ENCODE measurements around the gene SLC39A11.

The SLC39A11 gene

DNA sequence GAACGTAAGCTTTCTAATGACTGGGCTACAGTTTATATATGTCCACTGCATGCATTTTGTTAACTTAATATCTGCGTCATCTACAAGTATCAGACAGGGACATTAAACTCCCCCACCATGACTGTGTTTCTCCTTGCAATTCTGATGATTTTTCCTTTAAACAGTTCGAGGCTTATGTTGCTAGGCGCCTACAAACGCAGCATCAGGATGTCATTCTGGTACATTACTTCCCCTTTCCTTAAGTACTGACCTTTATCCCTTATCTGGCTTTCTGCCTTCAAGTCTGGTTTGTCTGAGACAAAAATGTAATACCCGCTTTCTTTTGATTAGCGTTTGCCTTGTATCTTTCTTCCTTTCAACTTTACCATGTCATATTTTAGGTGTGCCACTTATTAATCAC, 362.4 kb downstream of the SLC39A11 start (continued):
- TF ChIP-seq, protein P1, sequence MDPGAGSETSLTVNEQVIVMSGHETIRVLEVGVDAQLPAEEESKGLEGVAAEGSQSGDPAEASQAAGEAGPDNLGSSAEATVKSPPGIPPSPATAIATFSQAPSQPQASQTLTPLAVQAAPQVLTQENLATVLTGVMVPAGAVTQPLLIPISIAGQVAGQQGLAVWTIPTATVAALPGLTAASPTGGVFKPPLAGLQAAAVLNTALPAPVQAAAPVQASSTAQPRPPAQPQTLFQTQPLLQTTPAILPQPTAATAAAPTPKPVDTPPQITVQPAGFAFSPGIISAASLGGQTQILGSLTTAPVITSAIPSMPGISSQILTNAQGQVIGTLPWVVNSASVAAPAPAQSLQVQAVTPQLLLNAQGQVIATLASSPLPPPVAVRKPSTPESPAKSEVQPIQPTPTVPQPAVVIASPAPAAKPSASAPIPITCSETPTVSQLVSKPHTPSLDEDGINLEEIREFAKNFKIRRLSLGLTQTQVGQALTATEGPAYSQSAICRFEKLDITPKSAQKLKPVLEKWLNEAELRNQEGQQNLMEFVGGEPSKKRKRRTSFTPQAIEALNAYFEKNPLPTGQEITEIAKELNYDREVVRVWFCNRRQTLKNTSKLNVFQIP (CRISPR knock-in tag; IDR thresholded peaks at IDR 0.05; ENCODE audit: borderline replicate concordance, low read depth), result no peak
- TF ChIP-seq ZC3H10 (CRISPR knock-in tag; IDR thresholded peaks at IDR 0.05) (no peak), ZFP3 (CRISPR knock-in tag; IDR thresholded peaks at IDR 0.05) (no peak), ESRRG (CRISPR knock-in tag; IDR thresholded peaks at IDR 0.05) (no peak)

DNA sequence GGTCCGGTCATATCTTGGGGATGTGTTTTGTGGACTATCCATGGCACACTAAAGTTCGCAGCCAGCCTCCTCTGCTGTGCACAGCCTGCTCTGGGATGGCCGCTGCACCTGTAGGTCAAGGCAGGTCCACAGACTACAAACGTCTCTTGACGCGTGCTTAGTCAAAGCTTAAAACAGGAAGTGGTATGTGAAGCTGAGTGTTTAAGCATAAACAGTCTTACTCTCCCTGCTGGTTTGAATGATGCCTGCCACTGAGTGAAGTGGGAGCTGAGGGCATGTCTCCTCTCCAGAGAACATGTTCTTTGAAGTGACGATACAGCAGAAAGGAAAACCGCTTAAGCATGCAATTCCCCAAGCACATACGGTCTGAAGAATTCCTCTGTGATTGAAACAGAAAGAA, 365.6 kb downstream of the SLC39A11 start:
- TF ChIP-seq TCF4 (CRISPR knock-in tag; IDR thresholded peaks at IDR 0.05; ENCODE audit: borderline replicate concordance) (no peak), TOX (CRISPR knock-in tag; IDR thresholded peaks at IDR 0.05; ENCODE audit: borderline replicate concordance) (no peak), OSR1 (CRISPR knock-in tag; IDR thresholded peaks at IDR 0.05) (no peak), ZFP3 (CRISPR knock-in tag; IDR thresholded peaks at IDR 0.05) (no peak), SNAI2 (CRISPR knock-in tag; IDR thresholded peaks at IDR 0.05) (no peak), ZNF565 (CRISPR knock-in tag; conservative IDR thresholded peaks at IDR 0.05; ENCODE audit: low read depth) (no peak), ZNF70 (CRISPR knock-in tag; IDR thresholded peaks at IDR 0.05) (no peak), GLIS3 (CRISPR knock-in tag; IDR thresholded peaks at IDR 0.05) (no peak), ARNTL (CRISPR knock-in tag; IDR thresholded peaks at IDR 0.05; ENCODE audit: borderline replicate concordance, low read depth) (no peak), ZNF8 (CRISPR knock-in tag; IDR thresholded peaks at IDR 0.05) (no peak)
- TF ChIP-seq, protein P2, sequence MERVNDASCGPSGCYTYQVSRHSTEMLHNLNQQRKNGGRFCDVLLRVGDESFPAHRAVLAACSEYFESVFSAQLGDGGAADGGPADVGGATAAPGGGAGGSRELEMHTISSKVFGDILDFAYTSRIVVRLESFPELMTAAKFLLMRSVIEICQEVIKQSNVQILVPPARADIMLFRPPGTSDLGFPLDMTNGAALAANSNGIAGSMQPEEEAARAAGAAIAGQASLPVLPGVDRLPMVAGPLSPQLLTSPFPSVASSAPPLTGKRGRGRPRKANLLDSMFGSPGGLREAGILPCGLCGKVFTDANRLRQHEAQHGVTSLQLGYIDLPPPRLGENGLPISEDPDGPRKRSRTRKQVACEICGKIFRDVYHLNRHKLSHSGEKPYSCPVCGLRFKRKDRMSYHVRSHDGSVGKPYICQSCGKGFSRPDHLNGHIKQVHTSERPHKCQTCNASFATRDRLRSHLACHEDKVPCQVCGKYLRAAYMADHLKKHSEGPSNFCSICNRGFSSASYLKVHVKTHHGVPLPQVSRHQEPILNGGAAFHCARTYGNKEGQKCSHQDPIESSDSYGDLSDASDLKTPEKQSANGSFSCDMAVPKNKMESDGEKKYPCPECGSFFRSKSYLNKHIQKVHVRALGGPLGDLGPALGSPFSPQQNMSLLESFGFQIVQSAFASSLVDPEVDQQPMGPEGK (CRISPR knock-in tag; IDR thresholded peaks at IDR 0.05; ENCODE audit: borderline replicate concordance), result no peak
- TF ChIP-seq, protein P3, sequence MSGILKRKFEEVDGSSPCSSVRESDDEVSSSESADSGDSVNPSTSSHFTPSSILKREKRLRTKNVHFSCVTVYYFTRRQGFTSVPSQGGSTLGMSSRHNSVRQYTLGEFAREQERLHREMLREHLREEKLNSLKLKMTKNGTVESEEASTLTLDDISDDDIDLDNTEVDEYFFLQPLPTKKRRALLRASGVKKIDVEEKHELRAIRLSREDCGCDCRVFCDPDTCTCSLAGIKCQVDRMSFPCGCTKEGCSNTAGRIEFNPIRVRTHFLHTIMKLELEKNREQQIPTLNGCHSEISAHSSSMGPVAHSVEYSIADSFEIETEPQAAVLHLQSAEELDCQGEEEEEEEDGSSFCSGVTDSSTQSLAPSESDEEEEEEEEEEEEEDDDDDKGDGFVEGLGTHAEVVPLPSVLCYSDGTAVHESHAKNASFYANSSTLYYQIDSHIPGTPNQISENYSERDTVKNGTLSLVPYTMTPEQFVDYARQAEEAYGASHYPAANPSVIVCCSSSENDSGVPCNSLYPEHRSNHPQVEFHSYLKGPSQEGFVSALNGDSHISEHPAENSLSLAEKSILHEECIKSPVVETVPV (CRISPR knock-in tag; IDR thresholded peaks at IDR 0.05), result no peak

DNA sequence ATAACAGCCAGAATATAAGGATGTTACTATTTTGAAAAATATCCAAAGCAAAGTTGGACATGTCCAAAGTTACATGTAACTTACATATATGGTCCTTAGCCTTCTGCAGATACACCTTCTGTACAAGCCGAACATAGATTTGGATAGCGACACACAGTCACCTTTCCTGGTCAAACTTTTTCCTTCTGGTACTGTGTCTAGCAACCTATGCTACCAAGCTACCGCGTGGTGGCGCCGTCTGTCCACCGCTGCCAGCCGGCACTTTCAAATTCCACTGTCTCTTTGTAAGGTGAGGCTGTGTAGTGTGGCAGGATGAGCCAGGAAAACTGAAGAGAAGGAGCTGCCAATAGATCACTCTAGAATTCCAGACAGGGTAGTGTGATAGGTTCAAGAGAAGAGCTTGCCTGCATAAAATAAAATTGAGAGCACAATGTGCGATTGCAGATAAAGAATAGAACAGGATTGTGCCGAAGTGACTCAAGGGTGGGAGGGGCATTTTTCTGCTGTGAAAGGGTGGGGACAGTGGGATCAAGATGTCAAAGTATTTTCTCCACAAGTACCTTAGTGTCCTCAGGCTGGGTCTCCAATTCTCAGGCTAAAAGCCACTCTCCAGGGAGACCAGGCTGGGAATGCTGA, 366.9 kb downstream of the SLC39A11 start:
- TF ChIP-seq GLIS3 (CRISPR knock-in tag; IDR thresholded peaks at IDR 0.05) (no peak), BACH2 (CRISPR knock-in tag; IDR thresholded peaks at IDR 0.05; ENCODE audit: borderline replicate concordance) (no peak), ZFP30 (CRISPR knock-in tag; IDR thresholded peaks at IDR 0.05) (no peak), ZNF565 (CRISPR knock-in tag; conservative IDR thresholded peaks at IDR 0.05; ENCODE audit: low read depth) (no peak), TOX (CRISPR knock-in tag; IDR thresholded peaks at IDR 0.05; ENCODE audit: borderline replicate concordance) (no peak)
- TF ChIP-seq, protein P1 (CRISPR knock-in tag; IDR thresholded peaks at IDR 0.05; ENCODE audit: borderline replicate concordance, low read depth), result no peak
- peak; percentile 90 for ATAC-seq

More for the DNA sequence above, 365.6 kb downstream of the SLC39A11 start:
- ATAC-seq, result no peak

DNA sequence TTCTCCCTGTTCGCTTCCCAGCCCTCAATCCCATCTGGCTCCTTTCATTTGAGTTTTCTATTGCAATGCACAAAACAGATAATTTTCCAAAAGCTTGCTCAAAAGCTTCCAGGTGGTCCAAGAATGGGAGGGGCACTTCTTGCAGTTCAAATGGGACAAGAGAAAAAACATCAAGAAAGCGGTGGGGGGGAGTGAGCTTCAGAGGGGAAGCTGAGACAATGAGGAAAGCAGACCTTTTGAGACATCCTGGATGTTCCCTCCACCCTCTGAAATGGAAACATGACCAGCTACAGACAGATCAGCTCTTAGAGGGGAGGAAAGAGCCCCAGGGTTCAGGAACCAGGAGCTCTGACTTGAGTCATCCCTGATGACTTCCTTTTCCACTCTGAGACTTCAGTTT, 368.2 kb downstream of the SLC39A11 start:
- no peak for ATAC-seq
- TF ChIP-seq RARB (CRISPR knock-in tag; IDR thresholded peaks at IDR 0.05), result no peak
- no peak for TF ChIP-seq CSDC2 (CRISPR knock-in tag; IDR thresholded peaks at IDR 0.05)
- TF ChIP-seq PPARA (CRISPR knock-in tag; IDR thresholded peaks at IDR 0.05; ENCODE audit: borderline replicate concordance), result no peak
- no peak for TF ChIP-seq ZNF565 (CRISPR knock-in tag; conservative IDR thresholded peaks at IDR 0.05; ENCODE audit: low read depth)

DNA sequence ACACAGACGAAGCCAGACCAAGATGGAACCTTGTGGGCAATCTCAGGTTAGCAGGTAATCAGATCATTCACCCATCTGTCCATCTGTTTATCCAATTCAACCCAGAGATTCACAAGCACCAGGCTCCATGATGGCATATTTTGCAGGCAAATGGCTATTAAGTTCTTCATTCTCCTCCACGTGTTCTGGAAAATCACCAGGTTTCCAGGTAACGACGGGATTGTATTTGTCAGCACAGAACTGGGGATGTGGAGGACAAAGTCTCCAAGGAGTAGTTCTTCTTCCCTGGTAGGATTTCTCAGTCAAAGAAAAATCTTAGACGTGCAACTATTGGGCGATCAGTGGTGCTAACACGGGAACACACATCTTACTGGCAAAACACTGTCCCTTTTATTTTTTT, 368.8 kb downstream of the SLC39A11 start:
- no peak for ATAC-seq
- TF ChIP-seq ZNF70 (CRISPR knock-in tag; IDR thresholded peaks at IDR 0.05) (no peak), CSDC2 (CRISPR knock-in tag; IDR thresholded peaks at IDR 0.05) (no peak), ZNF565 (CRISPR knock-in tag; conservative IDR thresholded peaks at IDR 0.05; ENCODE audit: low read depth) (no peak), RARB (CRISPR knock-in tag; IDR thresholded peaks at IDR 0.05) (no peak), ARNTL (CRISPR knock-in tag; IDR thresholded peaks at IDR 0.05; ENCODE audit: borderline replicate concordance, low read depth) (no peak), ISL1 (CRISPR knock-in tag; IDR thresholded peaks at IDR 0.05) (no peak), OSR1 (CRISPR knock-in tag; IDR thresholded peaks at IDR 0.05) (no peak), PPARA (CRISPR knock-in tag; IDR thresholded peaks at IDR 0.05; ENCODE audit: borderline replicate concordance) (no peak), ZFP30 (CRISPR knock-in tag; IDR thresholded peaks at IDR 0.05) (no peak), TOX (CRISPR knock-in tag; IDR thresholded peaks at IDR 0.05; ENCODE audit: borderline replicate concordance) (no peak), SNAI2 (CRISPR knock-in tag; IDR thresholded peaks at IDR 0.05) (no peak), ZNF8 (CRISPR knock-in tag; IDR thresholded peaks at IDR 0.05) (no peak)
- TF ChIP-seq, protein P2 (CRISPR knock-in tag; IDR thresholded peaks at IDR 0.05; ENCODE audit: borderline replicate concordance), result no peak
- TF ChIP-seq, protein P4, sequence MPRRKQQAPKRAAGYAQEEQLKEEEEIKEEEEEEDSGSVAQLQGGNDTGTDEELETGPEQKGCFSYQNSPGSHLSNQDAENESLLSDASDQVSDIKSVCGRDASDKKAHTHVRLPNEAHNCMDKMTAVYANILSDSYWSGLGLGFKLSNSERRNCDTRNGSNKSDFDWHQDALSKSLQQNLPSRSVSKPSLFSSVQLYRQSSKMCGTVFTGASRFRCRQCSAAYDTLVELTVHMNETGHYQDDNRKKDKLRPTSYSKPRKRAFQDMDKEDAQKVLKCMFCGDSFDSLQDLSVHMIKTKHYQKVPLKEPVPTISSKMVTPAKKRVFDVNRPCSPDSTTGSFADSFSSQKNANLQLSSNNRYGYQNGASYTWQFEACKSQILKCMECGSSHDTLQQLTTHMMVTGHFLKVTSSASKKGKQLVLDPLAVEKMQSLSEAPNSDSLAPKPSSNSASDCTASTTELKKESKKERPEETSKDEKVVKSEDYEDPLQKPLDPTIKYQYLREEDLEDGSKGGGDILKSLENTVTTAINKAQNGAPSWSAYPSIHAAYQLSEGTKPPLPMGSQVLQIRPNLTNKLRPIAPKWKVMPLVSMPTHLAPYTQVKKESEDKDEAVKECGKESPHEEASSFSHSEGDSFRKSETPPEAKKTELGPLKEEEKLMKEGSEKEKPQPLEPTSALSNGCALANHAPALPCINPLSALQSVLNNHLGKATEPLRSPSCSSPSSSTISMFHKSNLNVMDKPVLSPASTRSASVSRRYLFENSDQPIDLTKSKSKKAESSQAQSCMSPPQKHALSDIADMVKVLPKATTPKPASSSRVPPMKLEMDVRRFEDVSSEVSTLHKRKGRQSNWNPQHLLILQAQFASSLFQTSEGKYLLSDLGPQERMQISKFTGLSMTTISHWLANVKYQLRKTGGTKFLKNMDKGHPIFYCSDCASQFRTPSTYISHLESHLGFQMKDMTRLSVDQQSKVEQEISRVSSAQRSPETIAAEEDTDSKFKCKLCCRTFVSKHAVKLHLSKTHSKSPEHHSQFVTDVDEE (CRISPR knock-in tag; IDR thresholded peaks at IDR 0.05), result no peak

All from SK-N-SH treated with all-trans-retinoic acid at 6 μM for 48 hours (cell line).